ENCODE measurements around the gene GLYR1.

GRCh38 chr16:4830408-4830807 is 16.7 kb downstream of the GLYR1 start:
- TF ChIP-seq, protein P1, sequence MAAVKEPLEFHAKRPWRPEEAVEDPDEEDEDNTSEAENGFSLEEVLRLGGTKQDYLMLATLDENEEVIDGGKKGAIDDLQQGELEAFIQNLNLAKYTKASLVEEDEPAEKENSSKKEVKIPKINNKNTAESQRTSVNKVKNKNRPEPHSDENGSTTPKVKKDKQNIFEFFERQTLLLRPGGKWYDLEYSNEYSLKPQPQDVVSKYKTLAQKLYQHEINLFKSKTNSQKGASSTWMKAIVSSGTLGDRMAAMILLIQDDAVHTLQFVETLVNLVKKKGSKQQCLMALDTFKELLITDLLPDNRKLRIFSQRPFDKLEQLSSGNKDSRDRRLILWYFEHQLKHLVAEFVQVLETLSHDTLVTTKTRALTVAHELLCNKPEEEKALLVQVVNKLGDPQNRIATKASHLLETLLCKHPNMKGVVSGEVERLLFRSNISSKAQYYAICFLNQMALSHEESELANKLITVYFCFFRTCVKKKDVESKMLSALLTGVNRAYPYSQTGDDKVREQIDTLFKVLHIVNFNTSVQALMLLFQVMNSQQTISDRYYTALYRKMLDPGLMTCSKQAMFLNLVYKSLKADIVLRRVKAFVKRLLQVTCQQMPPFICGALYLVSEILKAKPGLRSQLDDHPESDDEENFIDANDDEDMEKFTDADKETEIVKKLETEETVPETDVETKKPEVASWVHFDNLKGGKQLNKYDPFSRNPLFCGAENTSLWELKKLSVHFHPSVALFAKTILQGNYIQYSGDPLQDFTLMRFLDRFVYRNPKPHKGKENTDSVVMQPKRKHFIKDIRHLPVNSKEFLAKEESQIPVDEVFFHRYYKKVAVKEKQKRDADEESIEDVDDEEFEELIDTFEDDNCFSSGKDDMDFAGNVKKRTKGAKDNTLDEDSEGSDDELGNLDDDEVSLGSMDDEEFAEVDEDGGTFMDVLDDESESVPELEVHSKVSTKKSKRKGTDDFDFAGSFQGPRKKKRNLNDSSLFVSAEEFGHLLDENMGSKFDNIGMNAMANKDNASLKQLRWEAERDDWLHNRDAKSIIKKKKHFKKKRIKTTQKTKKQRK (IDR thresholded peaks at IDR 0.05; ENCODE audit: low read depth, low read length), result no peak
- no peak for TF ChIP-seq TCF12 (IDR thresholded peaks at IDR 0.05; ENCODE audit: low read depth, low read length)
- TF ChIP-seq CTCF (IDR thresholded peaks at IDR 0.05 in 2 of 3, conservative IDR thresholded peaks at IDR 0.05 in 1 of 3; ENCODE audit: control insufficient read depth in 2 of 3, extremely low read depth in 1 of 3, insufficient read depth in 1 of 3, low read depth in 3 of 3, low read length in 3 of 3), result no peak
- no peak for TF ChIP-seq ELK1 (IDR thresholded peaks at IDR 0.05; ENCODE audit: low read depth, low read length)
- TF ChIP-seq MYB (IDR thresholded peaks at IDR 0.05; ENCODE audit: borderline replicate concordance, low read depth, low read length), result no peak
